ENCODE results near the gene TRAK1. TPM values are rescaled to one million over a fixed set of nuclear protein-coding genes. Genes with fewer than 3 reads are reported as not detected.

The TRAK1 gene
- total and polyA plus RNA-seq, 8 donors = 28.2 to 50.3 (median 31.0) TPM

- Histone ChIP-seq H3K4me1 (no peaks in the 10 kb centered on the region), H3K4me3 (no peak overlapping the region), H3K27ac (no peak overlapping the region), H3K9me3 (no peaks in the 10 kb centered on the region), H3K27me3 (peaks cover 3 to 56% of the 10 kb centered on the region in 2 donors), H3K36me3 (no peaks in the 10 kb centered on the region)
- no peak for ATAC-seq
- no peak for DNase-seq
- TF ChIP-seq CTCF (IDR thresholded peaks at IDR 0.05) = no peak
- intact Hi-C loops (cut with DNase I) = no loop called here
Measured at GRCh38 chr3:42270561-42270960, 179.4 kb downstream of the TRAK1 start.

- peaks cover 0 to 47% of the 10 kb centered on the region in 2 donors for H3K27me3 ChIP-seq
- DNase-seq (no peak), ATAC-seq (no peak)
- intact Hi-C loops (cut with DNase I) = no loop called here
- no peak for TF ChIP-seq CTCF (IDR thresholded peaks at IDR 0.05)
- no peaks in the 10 kb centered on the region for H3K4me1 ChIP-seq
- H3K9me3 ChIP-seq = no peaks in the 10 kb centered on the region
- H3K4me3 ChIP-seq = no peak overlapping the region
- H3K27ac ChIP-seq = no peak overlapping the region
- H3K36me3 ChIP-seq = no peaks in the 10 kb centered on the region
Measured at GRCh38 chr3:42271786-42272185, 180.6 kb downstream of the TRAK1 start.

- H3K27me3 ChIP-seq = peaks cover 0 to 32% of the 10 kb centered on the region in 2 donors
- TF ChIP-seq CTCF (IDR thresholded peaks at IDR 0.05) = no peak
Measured at GRCh38 chr3:42273361-42273760, 182.2 kb downstream of the TRAK1 start.

GRCh38 chr3:42274266-42274665 is 183.1 kb downstream of the TRAK1 start:
- H3K36me3 ChIP-seq = no peaks in the 10 kb centered on the region
- intact Hi-C loops (cut with DNase I) = no loop called here
- no peak overlapping the region for H3K4me3 ChIP-seq
- no peak overlapping the region for H3K27ac ChIP-seq
- ATAC-seq = no peak
- no peaks in the 10 kb centered on the region for H3K9me3 ChIP-seq
- DNase-seq = no peak
- H3K4me1 ChIP-seq = no peaks in the 10 kb centered on the region
- peaks cover 0 to 23% of the 10 kb centered on the region in 2 donors for H3K27me3 ChIP-seq
- no peak for TF ChIP-seq CTCF (IDR thresholded peaks at IDR 0.05)

More at GRCh38 chr3:42273361-42273760, 182.2 kb downstream of the TRAK1 start:
- intact Hi-C loops (cut with DNase I) = no loop called here
- H3K36me3 ChIP-seq = no peaks in the 10 kb centered on the region
- H3K9me3 ChIP-seq = no peaks in the 10 kb centered on the region
- no peak overlapping the region for H3K27ac ChIP-seq
- no peak for DNase-seq
- no peak for ATAC-seq
- no peaks in the 10 kb centered on the region for H3K4me1 ChIP-seq
- H3K4me3 ChIP-seq = no peak overlapping the region

GRCh38 chr3:42275217-42275616 is 184.1 kb downstream of the TRAK1 start:
- Histone ChIP-seq H3K27me3 (peaks cover 0 to 14% of the 10 kb centered on the region in 2 donors), H3K4me1 (no peaks in the 10 kb centered on the region), H3K9me3 (peaks cover 0 to 5% of the 10 kb centered on the region in 2 donors), H3K36me3 (no peaks in the 10 kb centered on the region), H3K27ac (no peak overlapping the region), H3K4me3 (no peak overlapping the region)
- ATAC-seq (no peak), DNase-seq (no peak)
- intact Hi-C loops (cut with DNase I) = no loop called here
- TF ChIP-seq CTCF (IDR thresholded peaks at IDR 0.05) = no peak

Other genes with a start within 250 kb of the TRAK1 start
- gene ULK4, start 129.3 kb upstream of the TRAK1 start, total RNA-seq = 10 to 100 TPM; 11.4 to 12.1 TPM
- gene ULK4, start 129.3 kb upstream of the TRAK1 start, polyA plus RNA-seq (ENCODE audit: insufficient read length in 6 of 6) = 1 to 10 TPM; 3.9 to 6.1 (median 5.3) TPM
- under 1 TPM in 1 of 2 donors, not detected in 1; 0.76 TPM for gene CCK, start 174.8 kb downstream of the TRAK1 start, total RNA-seq
- gene CCK, start 174.8 kb downstream of the TRAK1 start, polyA plus RNA-seq (ENCODE audit: insufficient read length in 6 of 6) = not detected

Measured in left lung (tissue), 10 donors.